NCI-H1694 (cell line): ENCODE results near the gene ATP5MK.
A peak's percentile ranks its signal among the peaks of the same experiment; 100 is the strongest.
"Not testable (repeated sequence)": the region's sequence is repeated elsewhere in the genome, so short reads cannot be mapped to it uniquely, and the experiment has no call there.

Experiments used
- DNase-seq: peaks from one replicate; lab custom pipeline; 2025; lab: John Stamatoyannopoulos, UW

The ATP5MK gene, protein sequence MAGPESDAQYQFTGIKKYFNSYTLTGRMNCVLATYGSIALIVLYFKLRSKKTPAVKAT

DNA sequence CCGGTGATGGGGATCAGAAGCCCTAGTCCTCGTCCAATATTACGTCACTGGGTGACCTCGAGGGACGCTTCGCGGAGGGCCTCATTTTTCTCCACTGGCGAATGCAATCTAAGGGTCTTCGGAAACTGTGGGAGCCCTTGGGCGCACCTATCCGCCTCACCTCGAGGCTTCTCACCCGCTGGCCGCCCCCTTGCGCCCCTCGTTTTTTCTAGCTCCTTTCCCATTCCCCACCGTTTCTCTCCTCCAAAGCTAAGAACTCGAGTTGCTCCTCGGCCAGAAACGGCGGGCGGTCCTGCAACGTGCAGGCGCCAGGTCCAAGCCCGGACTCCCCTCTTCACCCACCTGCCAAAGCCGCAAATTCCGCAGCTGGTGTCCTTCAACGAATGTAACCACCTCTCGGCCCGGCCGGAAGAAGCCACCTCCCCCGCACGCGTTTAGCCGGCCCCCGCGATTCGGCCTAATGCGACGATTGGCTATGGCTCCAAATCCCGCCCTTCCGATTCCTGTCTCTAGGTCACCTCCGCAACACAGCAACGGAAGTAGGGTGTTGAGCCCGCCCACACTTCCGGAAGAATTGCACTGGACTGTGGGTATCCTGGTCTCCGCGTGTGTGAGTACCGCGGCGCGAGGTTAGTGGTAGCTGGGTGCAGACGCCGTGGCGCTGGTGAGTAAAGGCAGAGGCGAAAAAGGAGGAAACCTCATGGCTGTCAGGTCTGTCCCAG lies at the start of gene ATP5MK, which contains the start of gene PDCD11:
Gene ATP5MK, minus strand, starts transcription at position 409 of the 722 bp plus-strand sequence. CDS start 4,018 bp downstream, outside the sequence.
Gene PDCD11, plus strand, starts transcription at position 560 of the 722 bp plus-strand sequence. CDS start 1,801 bp downstream, outside the sequence.
- DNase-seq: peak; percentile 90

DNA sequence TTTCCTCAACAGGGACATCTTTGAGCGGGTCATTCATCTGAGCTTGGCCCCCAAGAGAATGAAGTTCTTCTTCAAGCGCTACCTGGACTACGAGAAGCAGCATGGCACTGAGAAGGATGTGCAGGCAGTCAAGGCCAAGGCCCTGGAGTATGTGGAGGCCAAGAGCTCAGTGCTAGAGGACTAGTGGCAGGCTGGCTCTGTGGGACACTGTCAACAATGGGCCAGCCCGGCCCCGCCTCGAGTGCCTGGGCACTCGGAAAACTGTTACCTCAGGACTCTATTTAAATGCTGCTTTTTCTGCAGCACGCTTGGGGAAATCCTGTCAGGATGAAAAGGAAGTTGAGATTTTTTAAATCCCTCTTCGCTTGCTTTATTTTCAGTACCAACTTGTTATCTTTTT lies 49.1 kb upstream of the ATP5MK start:
- DNase-seq: no peak

DNA sequence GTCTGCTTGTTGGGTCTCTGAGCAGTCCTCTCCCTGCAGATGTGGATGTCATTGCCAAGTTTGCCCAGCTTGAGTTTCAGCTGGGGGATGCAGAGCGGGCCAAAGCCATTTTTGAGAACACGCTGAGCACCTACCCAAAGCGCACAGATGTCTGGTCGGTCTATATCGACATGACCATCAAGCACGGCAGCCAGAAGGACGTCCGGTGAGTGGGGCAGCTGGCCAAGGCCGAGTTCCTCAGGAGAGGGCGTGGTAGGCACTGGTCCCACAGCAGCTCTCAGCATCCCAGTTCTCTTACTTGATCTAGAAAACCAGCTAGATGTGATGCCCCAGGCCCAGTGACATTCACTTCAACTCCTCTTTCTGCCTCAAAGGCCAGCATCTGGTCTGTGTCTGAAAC lies 48.2 kb upstream of the ATP5MK start:
- no peak for DNase-seq

GRCh38 chr10:103443475-103444185 lies 47.4 kb upstream of the ATP5MK start:
- no peak for DNase-seq

DNA sequence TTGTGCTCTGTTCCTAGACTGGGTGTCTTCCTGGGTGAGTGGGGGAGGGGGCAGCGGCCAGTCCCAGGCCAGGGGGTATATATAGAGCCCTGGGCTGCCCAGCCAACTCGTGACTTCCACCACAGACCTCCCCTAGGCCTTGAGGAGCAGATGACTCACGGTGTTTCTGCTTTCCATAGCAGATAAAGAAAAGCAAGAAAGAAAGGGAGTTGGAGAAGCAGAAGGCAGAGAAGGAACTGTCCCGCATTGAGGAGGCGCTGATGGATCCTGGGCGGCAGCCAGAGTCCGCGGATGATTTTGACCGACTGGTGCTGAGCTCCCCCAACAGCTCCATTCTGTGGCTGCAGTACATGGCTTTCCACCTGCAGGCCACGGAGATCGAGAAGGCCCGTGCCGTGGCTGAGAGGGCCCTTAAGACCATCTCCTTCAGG lies 45.8 kb upstream of the ATP5MK start:
- no peak for DNase-seq

GRCh38 chr10:103441611-103442010 lies 45.3 kb upstream of the ATP5MK start:
- no peak for DNase-seq

- no peak for DNase-seq
Observed at GRCh38 chr10:103441206-103441605, 44.9 kb upstream of the ATP5MK start.

- DNase-seq: no peak
Observed at GRCh38 chr10:103440416-103440815, 44.1 kb upstream of the ATP5MK start.

DNA sequence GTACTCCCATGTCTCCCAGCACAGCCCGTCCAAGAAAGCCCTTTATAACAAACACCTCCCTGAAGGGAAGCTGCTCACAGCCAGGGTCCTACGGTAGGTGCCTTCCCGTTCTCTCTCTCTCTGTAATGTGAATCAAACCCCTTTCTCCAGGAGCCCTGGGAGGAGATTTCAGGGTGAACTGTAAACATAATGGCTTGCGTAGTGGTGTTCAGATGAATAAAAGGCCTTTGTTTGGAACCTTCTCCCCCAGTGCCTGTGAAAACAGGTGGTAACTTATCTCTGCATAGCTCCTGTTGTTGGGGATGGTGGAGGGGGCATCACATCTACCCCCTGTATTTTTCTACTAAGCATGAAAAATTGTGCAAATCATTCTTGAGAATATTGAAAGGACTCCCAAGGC lies 43.5 kb upstream of the ATP5MK start:
- DNase-seq: no peak

DNA sequence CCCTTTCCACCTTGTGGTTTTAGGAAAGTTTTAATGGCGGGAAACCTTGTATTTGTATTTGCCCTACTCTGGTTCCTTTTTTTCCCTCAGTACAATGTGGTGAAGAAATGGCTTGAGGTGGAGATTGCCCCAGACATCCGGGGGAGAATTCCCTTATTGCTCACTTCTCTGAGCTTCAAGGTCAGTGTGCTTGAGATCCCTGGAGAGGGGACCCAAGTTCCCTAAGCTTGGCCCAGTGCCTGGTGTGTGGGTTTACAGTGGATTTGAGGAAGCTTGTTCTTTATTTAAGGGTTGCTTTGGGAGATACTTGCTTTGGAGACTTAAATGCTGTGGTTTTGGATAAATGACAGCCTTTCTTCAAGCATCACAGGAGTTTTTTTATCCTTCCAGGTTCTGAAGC lies 37.6 kb upstream of the ATP5MK start:
- DNase-seq: no peak

GRCh38 chr10:103431902-103432301 lies 35.6 kb upstream of the ATP5MK start:
- no peak for DNase-seq

- DNase-seq: no peak
Observed at GRCh38 chr10:103429647-103430046, 33.4 kb upstream of the ATP5MK start.

GRCh38 chr10:103428989-103429643 lies 32.8 kb upstream of the ATP5MK start:
- no peak for DNase-seq

- DNase-seq: no peak
Observed at GRCh38 chr10:103427866-103428265, 31.6 kb upstream of the ATP5MK start.

GRCh38 chr10:103423748-103424147 lies 27.5 kb upstream of the ATP5MK start:
- no peak for DNase-seq

DNA sequence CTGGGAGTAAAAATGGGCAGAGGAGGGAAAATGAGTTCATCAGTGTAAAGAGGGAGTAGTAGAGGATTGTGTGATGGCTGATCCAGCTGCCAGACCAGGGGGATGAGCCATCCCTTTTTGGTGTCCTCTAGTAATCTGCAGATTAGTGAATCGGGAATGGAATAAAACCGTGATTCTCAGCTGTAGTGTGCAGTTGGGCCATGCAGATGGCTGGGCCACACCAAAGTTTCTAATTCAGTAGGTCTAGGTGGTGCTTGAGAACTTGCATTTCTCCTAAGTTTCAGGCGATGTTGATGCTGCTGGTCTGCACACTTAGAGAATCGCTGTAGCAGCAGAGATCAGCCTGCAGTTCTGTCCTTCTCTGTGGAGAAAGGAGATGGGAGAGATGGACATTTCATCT lies 22.8 kb upstream of the ATP5MK start:
- DNase-seq: no peak

- DNase-seq: no peak
Observed at GRCh38 chr10:103417601-103418000, 21.3 kb upstream of the ATP5MK start.

DNA sequence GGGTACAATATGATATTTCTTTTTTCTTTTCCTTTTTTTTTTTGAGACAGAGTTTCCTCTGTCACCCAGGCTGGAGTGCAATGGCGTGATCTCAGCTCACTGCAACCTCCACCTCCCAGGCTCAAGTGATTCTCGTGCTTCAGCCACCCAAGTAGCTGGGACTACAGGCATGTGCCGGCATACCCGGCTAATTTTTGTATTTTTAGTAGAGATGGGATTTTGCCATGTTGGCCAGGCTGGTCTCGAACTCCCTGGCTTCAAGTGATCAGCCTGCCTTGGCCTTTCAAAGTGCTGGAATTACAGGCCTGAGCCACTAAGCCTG lies 20.8 kb upstream of the ATP5MK start:
- not testable (repeated sequence) for DNase-seq

- DNase-seq: peak; percentile 28
Observed at GRCh38 chr10:103416436-103417147, 20.3 kb upstream of the ATP5MK start.

GRCh38 chr10:103415581-103415980 lies 19.3 kb upstream of the ATP5MK start:
- no peak for DNase-seq

DNA sequence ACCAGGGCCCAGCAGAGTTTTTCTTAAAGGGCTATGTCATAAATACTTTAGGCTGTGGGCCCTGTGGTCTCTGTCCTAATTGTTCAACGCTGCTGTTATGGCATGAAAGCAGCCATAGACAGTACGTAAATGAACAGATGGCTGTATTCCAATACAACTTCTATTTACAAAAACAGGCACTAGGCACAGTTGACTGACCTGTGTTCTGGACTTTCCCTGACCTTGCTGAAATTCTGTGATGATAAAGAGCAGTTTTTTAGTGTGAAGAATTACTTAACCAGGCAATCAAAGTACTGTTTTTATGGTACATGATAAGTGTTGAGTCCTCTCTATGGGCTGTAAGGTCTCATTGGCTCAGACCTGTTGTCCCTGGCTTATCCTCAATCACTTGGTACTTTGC lies 17.3 kb upstream of the ATP5MK start:
- no peak for DNase-seq

GRCh38 chr10:103397191-103397825 lies 1.0 kb upstream of the ATP5MK start:
- DNase-seq: no peak
